A673 (cell line): ENCODE measurements around the gene COMP.
"Not testable (repeated sequence)": the region's sequence is repeated elsewhere in the genome, so short reads cannot be mapped to it uniquely, and the experiment has no call there.

Experiments used
- CTCF ChIP-seq: fragments of 300-800, 200-600 bp; sonication (generic); conservative IDR thresholded peaks from 2 replicates; pipeline ENCODE4 v1.5.1; 2017; ENCODE audit warnings: low read depth, mild to moderate bottlenecking, antibody characterized with exemption, low read length, moderate library complexity, mixed read lengths
- EZH2 ChIP-seq: fragments of 200-600 bp; sonication (generic); IDR thresholded peaks from 2 replicates; pipeline ENCODE4 v1.6.1; 2017; ENCODE audit warnings: borderline replicate concordance, low read depth, mild to moderate bottlenecking, mixed read lengths, antibody characterized with exemption, low read length; ENCODE audit not compliant: poor library complexity, severe bottlenecking

- TF ChIP-seq CTCF, EZH2: not testable (repeated sequence)
These were observed 20.5 kb upstream of the COMP start for GRCh38 chr19:18811638-18812037.
